ENCODE results near the gene RGSL1.

Gene RGSL1

GRCh38 chr1:182568647-182569284, 118.8 kb downstream of the RGSL1 start:
- TF ChIP-seq TAF1 (IDR thresholded peaks at IDR 0.05; ENCODE audit: borderline replicate concordance, insufficient read depth, low read length) (no peak), FOXP2 (optimal IDR thresholded peaks at IDR 0.05; ENCODE audit: borderline replicate concordance, extremely low read depth, extremely low read length, insufficient read depth) (no peak), SIN3A (IDR thresholded peaks at IDR 0.05; ENCODE audit: borderline replicate concordance, insufficient read depth, low read length) (no peak), REST (IDR thresholded peaks at IDR 0.05; ENCODE audit: insufficient read depth in 1 of 2, low read depth in 2 of 2, low read length in 2 of 2) (no peak), POLR2AphosphoS5 (IDR thresholded peaks at IDR 0.05; ENCODE audit: low read depth, low read length) (no peak)

- no peak for TF ChIP-seq SIN3A (IDR thresholded peaks at IDR 0.05; ENCODE audit: borderline replicate concordance, insufficient read depth, low read length)
- no peak for TF ChIP-seq REST (IDR thresholded peaks at IDR 0.05; ENCODE audit: insufficient read depth in 1 of 2, low read depth in 2 of 2, low read length in 2 of 2)
- no peak for TF ChIP-seq TAF1 (IDR thresholded peaks at IDR 0.05; ENCODE audit: borderline replicate concordance, insufficient read depth, low read length)
These were observed 120.1 kb downstream of the RGSL1 start for GRCh38 chr1:182569939-182570610.

- TF ChIP-seq SIN3A (IDR thresholded peaks at IDR 0.05; ENCODE audit: borderline replicate concordance, insufficient read depth, low read length) (no peak), REST (IDR thresholded peaks at IDR 0.05; ENCODE audit: insufficient read depth in 1 of 2, low read depth in 2 of 2, low read length in 2 of 2) (no peak), FOXP2 (optimal IDR thresholded peaks at IDR 0.05; ENCODE audit: borderline replicate concordance, extremely low read depth, extremely low read length, insufficient read depth) (no peak), TAF1 (IDR thresholded peaks at IDR 0.05; ENCODE audit: borderline replicate concordance, insufficient read depth, low read length) (no peak), POLR2AphosphoS5 (IDR thresholded peaks at IDR 0.05; ENCODE audit: low read depth, low read length) (no peak)
These were observed 120.6 kb downstream of the RGSL1 start for GRCh38 chr1:182570611-182570970.

- TF ChIP-seq REST (IDR thresholded peaks at IDR 0.05; ENCODE audit: insufficient read depth in 1 of 2, low read depth in 2 of 2, low read length in 2 of 2) (no peak), FOXP2 (optimal IDR thresholded peaks at IDR 0.05; ENCODE audit: borderline replicate concordance, extremely low read depth, extremely low read length, insufficient read depth) (no peak), POLR2AphosphoS5 (IDR thresholded peaks at IDR 0.05; ENCODE audit: low read depth, low read length) (no peak)
These were observed 124.2 kb downstream of the RGSL1 start for GRCh38 chr1:182574156-182574555.
